ENCODE measurements around the gene CSPG4. TPM values are rescaled to one million over a fixed set of nuclear protein-coding genes. Genes with fewer than 3 reads are reported as not detected.
"Not testable (repeated sequence)": the region's sequence is repeated elsewhere in the genome, so short reads cannot be mapped to it uniquely, and the experiment has no call there.

Gene CSPG4
- total RNA-seq, 1 experiment from 2014 or later: 2.0 TPM

DNA sequence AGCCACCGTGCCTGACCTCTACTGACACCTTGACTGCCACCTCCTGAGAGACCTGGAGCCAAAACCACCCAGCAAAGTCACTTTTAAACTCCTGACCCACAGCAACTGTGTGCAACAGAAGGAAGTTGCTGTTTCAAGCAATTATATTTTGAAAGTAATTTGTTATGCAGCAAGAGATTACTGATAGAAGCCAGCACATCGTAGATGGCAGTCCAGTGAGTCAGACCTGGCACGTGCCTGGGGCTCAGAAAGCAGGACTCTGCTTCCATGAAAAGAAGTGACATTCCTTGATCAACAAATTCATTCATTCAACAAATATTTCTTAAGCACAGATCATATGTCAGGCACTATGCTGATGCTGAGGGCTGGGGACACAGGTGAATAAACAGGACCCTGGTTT is 5.7 kb upstream of the CSPG4 start:
- Histone ChIP-seq H4K8ac (replicated peaks; ENCODE audit: insufficient read length, low read depth, low read length) (no peak overlapping the region), H3K4me1 (ENCODE audit: insufficient read depth, low read length) (peaks cover 3% of the 10 kb centered on the region), H3K9ac (ENCODE audit: extremely low read depth, insufficient read length, low read length) (no peak overlapping the region), H3K79me2 (ENCODE audit: insufficient read depth, low read length) (no peaks in the 10 kb centered on the region), H3K27ac (ENCODE audit: insufficient read length, low read depth, low read length) (no peak overlapping the region), H3T11ph (ENCODE audit: low read length) (no peak overlapping the region), H3K4ac (ENCODE audit: low read depth, low read length) (no peak overlapping the region), H2BK120ac (ENCODE audit: low read depth, low read length, poor library complexity, severe bottlenecking) (no peak overlapping the region), H3K4me2 (ENCODE audit: insufficient read depth, insufficient read length, low read length) (no peak overlapping the region), H3K23me2 (ENCODE audit: insufficient read length, low read depth, low read length, poor library complexity, severe bottlenecking) (no peaks in the 10 kb centered on the region), H2BK15ac (ENCODE audit: low read depth, low read length) (no peak overlapping the region), H2AK5ac (ENCODE audit: insufficient read length, low read length) (no peak overlapping the region), H2AFZ (ENCODE audit: low read length) (no peak overlapping the region), H2BK5ac (ENCODE audit: insufficient read length, low read length) (no peak overlapping the region), H3K9me3 (ENCODE audit: control insufficient read depth, low read depth, low read length) (no peaks in the 10 kb centered on the region), H3K27me3 (ENCODE audit: insufficient read depth, low read length) (no peaks in the 10 kb centered on the region), H4K20me1 (ENCODE audit: control insufficient read depth, insufficient read depth, insufficient read length) (no peaks in the 10 kb centered on the region), H4K5ac (ENCODE audit: insufficient read length, low read depth, low read length) (no peak overlapping the region), H4K91ac (ENCODE audit: insufficient read length, low read depth, low read length) (no peak overlapping the region), H3K14ac (ENCODE audit: insufficient read depth, low read length) (no peak overlapping the region), H3K18ac (ENCODE audit: insufficient read length, low read depth, low read length) (no peak overlapping the region), H3K56ac (ENCODE audit: insufficient read length, low read depth, low read length) (no peak overlapping the region), H3K23ac (ENCODE audit: insufficient read length, low read depth, low read length) (no peak overlapping the region), H2BK20ac (ENCODE audit: low read depth, low read length, poor library complexity, severe bottlenecking) (no peak overlapping the region), H2BK12ac (ENCODE audit: insufficient read length, low read depth, low read length) (no peak overlapping the region), H3K79me1 (ENCODE audit: insufficient read depth, low read depth, low read length, poor library complexity, severe bottlenecking) (no peaks in the 10 kb centered on the region)
- no peak overlapping the region for H3K4me3 Mint-ChIP-seq
- DNase-seq: no peak
- no peaks in the 10 kb centered on the region for H3K36me3 Mint-ChIP-seq (ENCODE audit: insufficient read depth in 1 of 3, low read depth in 3 of 3)
- peaks cover 7 to 13% of the 10 kb centered on the region in 2 experiments for H3K4me1 Mint-ChIP-seq
- peaks cover 48% of the 10 kb centered on the region for H3K27me3 Mint-ChIP-seq (ENCODE audit: low read depth)
- no peaks in the 10 kb centered on the region; a peak in 1 of 5 replicates for H3K9me3 Mint-ChIP-seq
- no peak for TF ChIP-seq CTCF (conservative IDR thresholded peaks at IDR 0.05)
- H3K27ac Mint-ChIP-seq: no peak overlapping the region
- no CpG with 5 or more reads among the region's 3 CpGs for WGBS (ENCODE audit: extremely low coverage, insufficient read length, low lambda C conversion rate)

GRCh38 chr15:75717001-75717400 is 4.4 kb upstream of the CSPG4 start:
- not testable (repeated sequence) for H3K9me3 Mint-ChIP-seq
- WGBS (ENCODE audit: extremely low coverage, insufficient read length, low lambda C conversion rate): no CpG with 5 or more reads among the region's 6 CpGs

More at GRCh38 chr15:75717001-75717400, 4.4 kb upstream of the CSPG4 start:
- not testable (repeated sequence) for H4K91ac ChIP-seq (ENCODE audit: insufficient read length, low read depth, low read length); H3K9me3 ChIP-seq (ENCODE audit: control insufficient read depth, low read depth, low read length); H3K14ac ChIP-seq (ENCODE audit: insufficient read depth, low read length); H4K5ac ChIP-seq (ENCODE audit: insufficient read length, low read depth, low read length); H3K4ac ChIP-seq (ENCODE audit: low read depth, low read length); DNase-seq; H2AFZ ChIP-seq (ENCODE audit: low read length); H3K9ac ChIP-seq (ENCODE audit: extremely low read depth, insufficient read length, low read length); H3K56ac ChIP-seq (ENCODE audit: insufficient read length, low read depth, low read length); H3K27ac Mint-ChIP-seq; H3K4me1 ChIP-seq (ENCODE audit: insufficient read depth, low read length); H3K79me2 ChIP-seq (ENCODE audit: insufficient read depth, low read length); H4K8ac ChIP-seq (replicated peaks; ENCODE audit: insufficient read length, low read depth, low read length); H2BK5ac ChIP-seq (ENCODE audit: insufficient read length, low read length); H3K4me3 Mint-ChIP-seq; H2BK15ac ChIP-seq (ENCODE audit: low read depth, low read length); H3K27ac ChIP-seq (ENCODE audit: insufficient read length, low read depth, low read length); H3T11ph ChIP-seq (ENCODE audit: low read length); H3K23ac ChIP-seq (ENCODE audit: insufficient read length, low read depth, low read length); H4K20me1 ChIP-seq (ENCODE audit: control insufficient read depth, insufficient read depth, insufficient read length); H2BK12ac ChIP-seq (ENCODE audit: insufficient read length, low read depth, low read length); H3K27me3 ChIP-seq (ENCODE audit: insufficient read depth, low read length); H3K18ac ChIP-seq (ENCODE audit: insufficient read length, low read depth, low read length); H3K4me2 ChIP-seq (ENCODE audit: insufficient read depth, insufficient read length, low read length); H3K79me1 ChIP-seq (ENCODE audit: insufficient read depth, low read depth, low read length, poor library complexity, severe bottlenecking); H2BK20ac ChIP-seq (ENCODE audit: low read depth, low read length, poor library complexity, severe bottlenecking); H3K23me2 ChIP-seq (ENCODE audit: insufficient read length, low read depth, low read length, poor library complexity, severe bottlenecking); H3K36me3 Mint-ChIP-seq (ENCODE audit: insufficient read depth in 1 of 3, low read depth in 3 of 3); H2AK5ac ChIP-seq (ENCODE audit: insufficient read length, low read length); H2BK120ac ChIP-seq (ENCODE audit: low read depth, low read length, poor library complexity, severe bottlenecking)
- H3K27me3 Mint-ChIP-seq (ENCODE audit: low read depth): peaks cover 47% of the 10 kb centered on the region
- H3K4me1 Mint-ChIP-seq: peaks cover 11 to 17% of the 10 kb centered on the region in 2 experiments

All from H9 (cell line).